MCF 10A (cell line): ENCODE measurements around the gene DLG2. TPM values are rescaled to one million over a fixed set of nuclear protein-coding genes. Genes with fewer than 3 reads are reported as not detected.

ENCODE experiments used
- BruUV-seq: library from RNA; stranded (reverse); fragments of 400-500 nt; replicated peaks from 2 replicates; lab custom pipeline; 2021; lab: Mats Ljungman, UMichigan
- CTCF ChIA-PET: fragments of 300-600 bp; sonication (Branson Sonifier 250); formaldehyde crosslinking; extraction: SDS; loops from one replicate; lab custom pipeline; 2021; ENCODE audit warnings: antibody characterized with exemption, inconsistent platforms; lab: Yijun Ruan, JAX
- POLR2A ChIA-PET: fragments of 300-600, 350-650 bp; sonication (Branson Sonifier 250); formaldehyde crosslinking; extraction: SDS; loops from one replicate; lab custom pipeline; 2020; ENCODE audit warnings: antibody characterized with exemption, inconsistent platforms; lab: Yijun Ruan, JAX
- DNase-seq: peaks from one replicate; pipeline ENCODE4 v3.0.0-alpha.2; 2018; ENCODE audit not compliant: unreplicated experiment
- H3K27ac Mint-ChIP-seq: one replicate; pipeline ENCODE4 v1.8.0; 2022; ENCODE audit warnings: mild to moderate bottlenecking, low read depth, mixed read lengths; ENCODE audit not compliant: unreplicated experiment
- H3K27me3 Mint-ChIP-seq: one replicate; pipeline ENCODE4 v1.8.0; 2022; ENCODE audit warnings: mixed read lengths; ENCODE audit not compliant: insufficient read depth, unreplicated experiment
- H3K36me3 Mint-ChIP-seq: one replicate; pipeline ENCODE4 v1.8.0; 2022; ENCODE audit warnings: mild to moderate bottlenecking, moderate library complexity, mixed read lengths; ENCODE audit not compliant: insufficient read depth, unreplicated experiment
- H3K4me1 Mint-ChIP-seq: one replicate; pipeline ENCODE4 v1.8.0; 2022; ENCODE audit warnings: mixed read lengths; ENCODE audit not compliant: insufficient read depth, unreplicated experiment
- H3K4me3 Mint-ChIP-seq: one replicate; pipeline ENCODE4 v1.8.0; 2022; ENCODE audit warnings: mild to moderate bottlenecking, moderate library complexity, mixed read lengths; ENCODE audit not compliant: unreplicated experiment
- H3K9me3 Mint-ChIP-seq: one replicate; pipeline ENCODE4 v1.8.0; 2022; ENCODE audit warnings: mixed read lengths; ENCODE audit not compliant: unreplicated experiment
- CTCF ChIP-seq: fragments of 200-600 bp; IDR thresholded peaks from one replicate; pipeline ENCODE4 v1.8.0; 2022; ENCODE audit warnings: antibody characterized with exemption, mild to moderate bottlenecking; ENCODE audit not compliant: unreplicated experiment
- intact Hi-C: fragments of 100-400 bp; cut with micrococcal nuclease; formaldehyde crosslinking; loops from 2 replicates; pipeline ENCODE4 v1.14.1; 2022
- total RNA-seq: library from RNA; stranded (reverse); gene quantifications from 2 replicates; pipeline ENCODE4 v1.2.3, GENCODE V29; 2022

The DLG2 gene
- total RNA-seq, 1 experiment from 2014 or later, result 0.26 TPM

- no peaks in the 10 kb centered on the region for H3K4me1 Mint-ChIP-seq
- no peaks in the 10 kb centered on the region for H3K27me3 Mint-ChIP-seq
- intact Hi-C loops, result no loop called here
- ChIA-PET POLR2A (no interaction called here), CTCF (no interaction called here)
- H3K9me3 Mint-ChIP-seq, result no peaks in the 10 kb centered on the region
- H3K27ac Mint-ChIP-seq, result no peak overlapping the region
- H3K36me3 Mint-ChIP-seq, result no peaks in the 10 kb centered on the region
- BruUV-seq, result no TSS peak
- no peak for TF ChIP-seq CTCF
- DNase-seq, result no peak
- H3K4me3 Mint-ChIP-seq, result no peak overlapping the region
Measured at GRCh38 chr11:84681456-84681855, 945.7 kb downstream of the DLG2 start.

- no peak for TF ChIP-seq CTCF
- BruUV-seq, result no TSS peak
Measured at GRCh38 chr11:84675396-84676025, 951.6 kb downstream of the DLG2 start.

GRCh38 chr11:84673753-84674152, 953.4 kb downstream of the DLG2 start:
- intact Hi-C loops, result no loop called here
- peaks cover 6% of the 10 kb centered on the region for H3K9me3 Mint-ChIP-seq
- peak; percentile 29 for DNase-seq

More at GRCh38 chr11:84675396-84676025, 951.6 kb downstream of the DLG2 start:
- no peak overlapping the region for H3K4me3 Mint-ChIP-seq
- CTCF ChIA-PET, result no interaction called here
- DNase-seq, result no peak
- no peaks in the 10 kb centered on the region for H3K36me3 Mint-ChIP-seq
- H3K27me3 Mint-ChIP-seq, result no peaks in the 10 kb centered on the region
- H3K4me1 Mint-ChIP-seq, result no peaks in the 10 kb centered on the region
- H3K9me3 Mint-ChIP-seq, result no peaks in the 10 kb centered on the region
- POLR2A ChIA-PET, result no interaction called here
- intact Hi-C loops, result no loop called here
- H3K27ac Mint-ChIP-seq, result no peak overlapping the region

More at GRCh38 chr11:84673753-84674152, 953.4 kb downstream of the DLG2 start:
- H3K4me1 Mint-ChIP-seq, result no peaks in the 10 kb centered on the region
- H3K36me3 Mint-ChIP-seq, result no peaks in the 10 kb centered on the region
- no peak for TF ChIP-seq CTCF
- no peaks in the 10 kb centered on the region for H3K27me3 Mint-ChIP-seq
- BruUV-seq, result no TSS peak
- ChIA-PET CTCF (interaction anchor here (0.7 kb wide), 1 partner anchor 36 kb away, joined by 3 read pairs; no protein-coding TSS in a partner anchor), POLR2A (no interaction called here)
- H3K27ac Mint-ChIP-seq, result no peak overlapping the region
- no peak overlapping the region for H3K4me3 Mint-ChIP-seq
